HG03066 (cell line): ENCODE measurements around the gene SEPHS1.

Experiments
- ATAC-seq: cut with Tn5 transposase; IDR thresholded peaks from one replicate; pipeline ENCODE4 v1.9.1; 2021; ENCODE audit warnings: low read depth; ENCODE audit not compliant: unreplicated experiment

Gene SEPHS1

DNA sequence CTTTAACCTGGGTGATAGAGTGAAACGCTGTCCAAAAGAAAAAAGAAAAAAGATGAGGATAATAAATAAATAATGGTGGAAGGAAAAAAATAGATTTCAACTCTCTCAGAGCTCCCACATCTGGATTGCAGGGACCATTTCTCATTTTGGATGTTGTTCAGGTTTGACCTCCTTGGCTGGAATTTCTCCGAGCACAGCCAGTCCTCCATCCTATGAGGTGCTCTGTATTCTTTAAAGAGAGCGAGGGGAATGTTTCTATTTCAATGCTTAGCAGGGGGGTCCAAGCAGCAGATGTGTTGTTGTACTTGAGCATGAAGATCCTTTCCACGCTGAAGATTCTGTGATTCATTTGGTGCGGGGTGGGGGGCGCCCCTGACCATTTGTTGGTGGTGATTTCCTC is 17.7 kb upstream of the SEPHS1 start:
- ATAC-seq: no peak

DNA sequence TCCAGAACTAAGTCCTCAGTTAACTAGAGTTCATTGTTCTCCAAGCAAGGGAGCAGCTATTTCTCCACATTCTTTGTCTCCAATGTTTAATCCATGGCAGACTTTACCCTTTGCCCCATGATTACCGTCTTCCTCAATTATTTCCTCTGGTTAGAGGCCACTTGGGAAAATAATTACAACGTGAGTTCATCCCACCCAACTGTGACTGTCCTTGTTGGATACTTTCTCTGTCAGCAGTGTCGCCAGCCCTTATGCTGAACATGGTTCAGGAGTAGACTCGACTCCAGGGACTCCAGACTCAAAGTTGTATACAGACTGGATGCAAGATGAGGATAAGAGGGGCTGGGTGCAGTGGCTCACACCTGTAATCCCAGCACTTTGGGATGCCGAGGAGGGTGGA is 17.1 kb upstream of the SEPHS1 start:
- no peak for ATAC-seq

DNA sequence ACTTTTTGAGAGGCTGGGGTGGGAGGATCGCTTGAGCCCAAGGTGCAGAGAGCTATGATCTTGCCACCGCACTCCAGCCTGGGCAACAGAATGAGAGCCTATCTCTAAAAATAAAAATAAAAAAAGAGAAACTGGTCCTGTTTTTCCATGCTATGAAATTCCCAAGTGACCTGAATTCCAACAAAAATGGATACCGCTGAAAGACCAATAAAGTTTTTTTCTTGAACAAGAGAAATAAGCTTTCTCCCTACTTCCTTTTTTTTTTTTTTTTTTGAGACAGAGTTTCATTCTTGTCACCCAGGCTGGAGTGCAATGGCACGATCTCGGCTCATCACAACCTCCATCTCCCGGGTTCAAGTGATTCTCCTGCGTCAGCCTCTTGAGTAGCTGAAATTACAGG is 12.5 kb upstream of the SEPHS1 start:
- no peak for ATAC-seq

DNA sequence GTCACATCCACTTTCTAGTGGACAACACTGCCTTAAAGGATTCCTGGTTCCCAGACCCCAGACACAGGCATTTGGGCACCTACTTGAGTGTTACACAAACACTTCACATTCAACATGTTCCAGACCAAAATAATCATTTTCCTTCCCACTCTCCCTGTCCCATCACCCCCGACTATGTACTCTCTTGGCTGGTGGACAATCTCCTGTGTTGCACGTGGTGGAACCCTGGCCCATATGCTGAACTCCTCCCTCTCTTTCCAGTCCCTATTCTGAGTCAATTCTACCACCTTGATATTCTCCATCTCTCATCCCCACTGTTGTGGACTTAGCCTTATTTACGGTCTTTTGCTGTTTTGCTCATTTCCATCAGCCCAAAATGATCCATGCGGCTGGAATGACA is 8.3 kb upstream of the SEPHS1 start:
- ATAC-seq: no peak

DNA sequence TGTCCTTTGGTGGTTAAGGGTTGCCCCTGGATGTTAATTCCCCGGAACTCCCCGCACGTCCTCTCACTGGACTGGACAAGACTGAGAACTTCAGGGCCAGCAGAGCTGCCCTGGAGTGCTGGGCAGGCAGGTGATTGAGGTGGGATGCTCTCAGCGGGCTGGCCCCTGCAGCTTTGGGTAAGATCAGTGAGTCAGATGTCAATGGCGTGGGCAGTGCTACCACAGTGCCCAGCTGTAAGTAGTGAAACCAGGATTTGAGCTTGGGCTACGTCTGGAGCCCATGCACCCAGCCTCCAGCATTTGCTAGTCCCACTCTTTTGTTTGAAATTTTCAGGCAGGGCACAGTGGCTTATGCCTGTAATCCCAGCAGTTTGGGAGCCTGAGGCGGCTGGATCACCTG is 6.7 kb upstream of the SEPHS1 start:
- no peak for ATAC-seq

DNA sequence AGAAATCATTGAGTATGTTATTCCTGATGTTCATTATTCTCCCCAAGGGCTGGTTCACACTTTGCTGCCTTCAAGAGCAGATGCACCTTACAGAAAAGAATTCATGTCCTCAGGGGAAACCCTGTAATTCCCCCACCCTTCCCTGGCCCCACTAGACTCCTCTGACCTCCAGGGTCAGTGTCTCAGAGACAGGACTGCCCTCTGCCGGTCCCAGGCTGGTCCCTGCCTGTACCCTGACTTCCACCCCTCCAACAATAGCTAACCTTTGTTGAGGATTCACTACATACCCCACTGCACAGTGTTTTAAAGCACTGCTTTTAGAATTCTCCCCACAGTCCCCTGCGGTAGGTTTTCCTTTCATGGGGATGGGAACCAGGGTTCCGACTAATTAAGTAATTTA is 4.4 kb upstream of the SEPHS1 start:
- no peak for ATAC-seq

DNA sequence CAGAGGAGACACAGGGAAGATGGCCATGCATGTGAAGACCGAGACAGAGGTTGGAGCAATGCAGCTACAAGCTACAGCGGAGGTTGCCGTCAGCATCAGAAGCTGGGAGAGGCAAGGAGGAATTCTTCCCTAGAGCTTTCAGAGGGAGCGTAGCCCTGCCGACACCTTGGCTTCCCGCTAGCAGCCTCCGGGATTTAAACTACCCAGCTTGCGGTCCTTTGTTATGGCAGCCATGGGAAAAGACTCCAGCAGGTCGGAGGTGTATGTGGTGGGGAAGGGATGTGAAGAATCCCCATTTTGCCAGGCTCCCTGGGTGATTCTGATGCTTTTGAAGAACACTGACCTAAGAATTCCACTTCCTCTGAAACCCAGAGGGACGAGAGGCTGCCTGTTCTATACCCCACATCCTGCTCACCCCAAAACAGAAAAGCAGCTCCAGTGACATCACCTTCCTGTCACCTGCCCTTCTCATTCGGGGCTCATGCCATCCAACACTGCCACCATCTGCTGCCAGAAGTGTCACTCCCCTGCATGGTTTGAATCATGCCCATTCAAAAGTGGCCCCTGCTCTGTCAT is 3.3 kb upstream of the SEPHS1 start:
- ATAC-seq: no peak

DNA sequence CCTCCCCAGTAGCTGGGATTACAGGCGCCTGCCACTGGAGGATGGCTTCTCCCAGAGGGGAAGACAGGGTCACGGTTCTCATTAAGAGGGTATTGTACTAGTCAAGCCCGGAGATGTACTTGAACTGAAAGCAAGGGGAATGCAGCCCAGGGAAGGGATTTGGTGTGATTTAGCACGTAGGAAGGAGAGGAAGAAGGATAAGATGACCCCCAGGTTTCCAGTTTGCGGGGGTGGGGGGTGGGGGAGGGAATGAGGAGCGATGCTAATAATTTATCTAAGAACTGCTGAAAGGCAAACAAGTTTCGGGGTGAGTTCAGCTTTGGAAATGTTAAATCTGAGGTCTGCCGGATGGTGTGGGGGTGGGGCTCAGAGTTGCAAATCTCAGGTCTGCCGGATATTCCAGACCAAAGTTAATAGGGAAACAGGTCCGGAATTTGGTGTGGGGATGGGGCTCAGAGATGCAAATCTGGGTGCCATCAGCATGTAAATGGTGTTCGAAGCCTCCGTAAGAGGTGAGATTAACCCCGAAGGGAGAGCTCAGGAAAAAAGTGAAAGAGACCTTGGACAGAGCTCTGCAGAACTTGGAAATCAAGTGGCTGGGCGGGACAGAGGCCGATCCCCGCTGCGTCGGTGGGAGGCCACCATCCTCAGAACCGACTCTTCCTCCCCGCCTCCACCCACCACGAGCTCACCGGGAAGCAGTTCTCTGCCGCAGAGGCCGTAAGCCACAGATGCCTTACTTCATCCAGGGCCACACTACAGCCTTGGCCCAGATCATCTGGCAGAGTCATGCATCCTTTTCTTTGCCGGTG is 1.6 kb upstream of the SEPHS1 start:
- no peak for ATAC-seq

DNA sequence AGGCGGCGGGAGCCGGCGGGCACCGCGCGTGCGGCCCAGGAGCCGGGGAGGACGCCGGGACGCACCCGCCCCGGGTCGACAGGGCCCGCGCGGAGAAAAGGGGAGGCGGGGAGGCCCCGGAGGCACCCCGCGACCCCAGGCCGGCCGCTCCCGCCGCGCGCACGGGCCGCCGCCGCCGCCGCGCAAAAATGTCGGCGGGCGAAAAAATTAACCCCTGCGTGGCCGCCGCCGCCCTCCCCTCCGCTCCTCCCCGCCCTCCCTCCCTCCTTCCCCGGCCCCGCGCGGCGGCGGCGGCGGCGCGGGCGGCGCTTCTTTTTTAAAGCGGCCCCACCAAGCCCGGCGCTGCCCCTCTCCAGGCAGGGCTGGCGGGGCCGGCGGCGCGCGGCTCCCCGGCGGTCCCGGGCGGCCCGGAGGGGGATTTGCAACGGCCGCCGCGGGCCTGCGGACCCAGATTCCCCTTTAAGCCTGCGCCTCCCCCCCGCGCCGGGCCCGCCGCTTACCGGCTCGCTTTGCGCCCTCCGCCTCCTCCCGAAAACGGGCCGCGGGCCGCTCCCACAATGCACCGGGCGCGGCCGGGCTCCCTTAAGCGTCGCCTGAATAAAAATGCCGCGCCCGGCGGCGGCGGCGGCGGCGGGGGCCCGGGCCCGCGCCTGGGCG is 465 bp downstream of the SEPHS1 start:
- peak; percentile 43 for ATAC-seq

DNA sequence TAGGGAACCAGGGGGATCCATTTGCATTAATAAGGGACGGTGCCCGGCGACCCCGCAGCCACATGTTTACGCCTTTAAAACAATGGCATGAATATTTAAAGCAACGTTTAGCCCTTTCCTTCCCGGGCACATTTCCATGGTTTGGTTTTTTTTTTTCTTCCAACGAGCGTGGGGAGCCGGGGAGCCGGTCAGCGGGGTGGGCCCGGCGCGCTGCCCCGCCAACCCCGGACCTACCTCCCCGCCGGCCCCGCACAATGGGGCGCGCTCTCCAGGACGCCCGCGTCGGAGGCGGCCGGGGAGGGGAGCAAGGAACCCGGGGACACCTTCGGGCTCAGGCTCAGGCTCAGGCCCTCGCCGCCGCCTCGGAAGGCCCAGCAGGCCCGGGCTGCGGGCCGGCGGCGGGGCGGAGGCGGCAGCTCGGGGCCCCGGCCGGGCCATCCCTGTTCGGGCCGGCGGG is 1.0 kb downstream of the SEPHS1 start:
- peak; percentile 14 for ATAC-seq

DNA sequence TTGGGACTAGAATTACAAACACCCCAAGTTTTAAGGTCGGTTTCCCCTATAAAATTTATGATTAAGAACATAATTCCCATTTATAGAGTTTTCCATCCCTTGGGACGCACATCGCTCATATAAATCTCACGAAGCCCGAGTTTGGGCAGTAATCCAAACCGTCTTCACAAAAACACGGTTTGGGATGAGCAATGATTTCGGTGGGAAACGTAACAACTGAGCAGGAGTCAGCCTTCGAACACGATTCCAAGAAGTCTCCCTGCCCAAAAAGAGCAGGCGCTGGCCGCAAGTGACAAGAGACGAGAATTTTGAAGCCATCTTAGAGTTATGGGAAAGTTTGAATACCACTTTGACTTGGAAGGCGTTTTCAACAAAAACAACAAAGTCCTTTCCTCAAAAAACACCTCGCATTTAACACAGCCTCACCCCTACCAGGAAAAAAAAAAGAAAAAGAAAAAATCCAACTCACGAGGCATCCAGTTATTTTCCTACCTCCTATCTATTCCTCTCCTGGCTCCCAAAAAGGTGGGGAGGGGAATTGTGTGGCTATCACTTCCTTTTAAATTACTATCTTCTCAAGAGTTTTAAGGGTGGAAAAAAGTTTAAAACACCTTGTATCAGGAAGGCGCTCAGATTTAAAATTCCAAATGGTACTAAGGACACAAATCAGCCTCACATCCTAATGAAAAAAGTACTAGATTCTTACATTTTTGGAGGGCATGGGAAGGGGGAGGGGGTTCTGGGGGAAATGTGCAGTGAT is 1.6 kb downstream of the SEPHS1 start:
- ATAC-seq: no peak

DNA sequence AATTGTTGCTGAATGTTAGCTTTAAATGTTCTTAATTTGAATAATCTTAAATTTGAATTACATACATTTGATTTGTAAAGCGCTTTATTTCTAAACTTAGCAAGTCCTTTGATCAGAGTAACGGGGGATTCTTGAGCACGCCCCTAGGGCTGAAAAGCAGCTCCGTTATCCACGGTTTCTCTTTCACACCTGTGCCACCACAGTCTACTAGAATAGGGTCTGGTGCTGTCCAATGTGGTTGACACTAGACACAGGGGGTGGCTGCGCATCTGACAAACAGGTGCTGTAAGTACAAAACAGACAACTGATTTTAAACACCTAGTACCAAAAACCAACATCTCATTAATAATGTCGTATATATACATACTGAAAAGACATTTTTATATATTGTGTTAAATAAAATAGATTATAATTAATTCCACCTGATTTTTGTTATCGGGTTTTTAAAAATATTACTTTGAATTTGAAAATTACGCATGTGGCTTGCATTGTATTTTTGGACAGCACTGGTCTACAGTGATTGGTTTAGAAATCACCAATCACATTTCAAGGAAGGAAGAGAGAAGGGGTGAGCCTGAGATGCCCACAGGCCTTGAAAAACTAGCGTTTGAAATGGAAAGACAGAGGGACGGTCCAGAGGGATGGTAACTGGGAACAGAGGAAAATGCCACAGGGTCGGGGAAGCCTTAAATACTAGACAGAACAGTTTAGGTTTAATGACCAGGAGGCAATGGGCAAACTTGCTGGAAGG is 7.3 kb downstream of the SEPHS1 start:
- ATAC-seq: peak; percentile 91

DNA sequence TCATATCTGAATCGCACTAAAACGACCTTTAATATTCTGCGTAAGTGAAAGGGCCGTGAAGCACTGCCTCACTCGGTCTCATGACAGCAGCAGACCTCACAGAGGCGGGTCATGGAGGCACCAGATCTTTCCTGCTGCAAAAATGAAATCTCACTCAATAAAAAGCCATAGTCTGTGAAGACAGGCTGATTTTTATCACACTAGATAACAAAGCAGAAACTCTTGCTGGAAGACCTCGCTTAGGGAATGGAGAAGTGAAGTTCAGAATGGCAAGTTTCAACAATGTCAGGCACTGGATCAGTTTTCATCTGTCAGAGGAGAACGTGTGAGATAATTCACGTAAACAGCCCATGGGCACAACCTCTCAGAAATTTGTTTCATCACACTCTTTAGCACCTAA is 8.0 kb downstream of the SEPHS1 start:
- ATAC-seq: no peak

DNA sequence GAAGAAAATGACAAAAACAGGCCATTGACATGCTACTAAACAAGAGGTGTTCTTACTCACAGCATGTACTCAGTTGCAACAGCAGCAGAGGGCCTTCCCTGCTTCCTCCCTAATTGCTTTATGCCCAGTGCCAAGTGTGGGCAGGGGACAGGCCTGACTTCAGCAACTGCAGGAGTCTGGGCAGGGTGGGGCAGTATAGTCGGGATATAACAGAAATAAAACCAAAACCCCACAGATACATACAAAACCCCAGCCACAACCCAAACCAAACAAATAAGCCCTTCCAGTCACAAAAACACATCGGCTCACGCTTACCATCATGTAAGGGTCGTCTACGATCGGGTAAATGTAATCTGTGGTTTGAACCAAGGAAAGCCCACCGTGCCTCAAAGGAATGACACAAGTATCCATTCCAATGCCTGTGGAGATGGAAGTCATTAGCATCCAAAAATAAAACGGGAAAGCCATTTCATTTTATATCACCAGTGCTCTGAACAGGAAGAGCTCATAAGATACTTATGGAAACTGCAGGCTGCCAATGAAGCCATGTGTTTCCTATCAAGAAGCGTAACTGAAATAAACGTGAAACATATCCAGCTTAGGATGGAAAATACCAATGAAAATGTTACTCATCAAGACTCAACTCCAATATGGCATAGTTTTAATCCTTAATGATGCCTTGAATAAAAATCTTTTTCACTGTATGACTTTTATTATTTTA is 9.5 kb downstream of the SEPHS1 start:
- ATAC-seq: no peak

DNA sequence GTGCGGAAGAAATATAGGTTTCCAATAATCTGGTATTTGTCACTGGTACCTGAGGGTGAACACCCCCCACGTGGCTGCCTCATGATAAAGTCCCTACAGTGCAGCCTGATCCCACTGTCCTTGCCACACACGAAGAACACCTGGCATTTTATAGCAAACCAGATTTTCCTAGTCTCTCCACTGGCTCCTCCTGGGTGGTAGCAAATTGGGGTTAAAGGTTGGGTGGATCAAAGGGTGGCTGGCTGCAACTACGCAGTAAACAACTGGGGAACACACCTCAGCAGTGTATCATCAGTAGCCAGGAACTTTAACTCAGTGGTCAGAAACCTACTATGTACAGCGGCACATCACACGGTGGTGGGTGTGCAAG is 10.3 kb downstream of the SEPHS1 start:
- ATAC-seq: no peak

DNA sequence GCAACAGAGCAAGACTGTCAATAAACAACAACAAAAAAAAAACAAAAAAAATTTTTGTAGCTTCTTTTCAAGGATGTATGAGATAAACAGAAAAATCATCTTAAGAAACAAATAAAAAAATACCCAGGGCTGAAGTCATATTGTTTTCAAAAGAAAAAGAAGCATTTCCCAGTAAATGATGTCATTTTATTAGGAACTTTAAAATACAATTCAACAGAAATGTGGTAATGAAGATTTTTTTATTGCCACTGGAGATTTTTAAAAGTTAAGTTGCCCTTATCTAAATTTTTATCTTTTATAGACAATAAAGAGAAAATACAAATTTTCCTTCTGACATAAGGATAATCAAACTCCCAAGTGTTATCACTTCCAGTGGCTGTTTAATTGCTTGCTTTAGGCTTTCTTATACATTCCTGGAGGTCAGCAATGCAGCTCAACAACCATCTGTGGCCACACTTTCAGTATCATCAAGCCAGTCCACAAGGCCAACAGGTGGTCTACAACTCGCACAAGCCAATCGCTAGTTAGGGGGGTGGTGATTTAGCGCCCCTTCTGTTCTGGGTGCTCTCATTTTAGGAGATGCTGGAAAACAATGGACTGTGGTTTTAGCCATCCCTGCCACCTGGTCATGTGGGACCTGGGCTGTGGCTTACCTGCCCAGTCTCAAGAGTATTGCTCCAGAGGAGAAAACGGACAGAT is 10.8 kb downstream of the SEPHS1 start:
- ATAC-seq: no peak

DNA sequence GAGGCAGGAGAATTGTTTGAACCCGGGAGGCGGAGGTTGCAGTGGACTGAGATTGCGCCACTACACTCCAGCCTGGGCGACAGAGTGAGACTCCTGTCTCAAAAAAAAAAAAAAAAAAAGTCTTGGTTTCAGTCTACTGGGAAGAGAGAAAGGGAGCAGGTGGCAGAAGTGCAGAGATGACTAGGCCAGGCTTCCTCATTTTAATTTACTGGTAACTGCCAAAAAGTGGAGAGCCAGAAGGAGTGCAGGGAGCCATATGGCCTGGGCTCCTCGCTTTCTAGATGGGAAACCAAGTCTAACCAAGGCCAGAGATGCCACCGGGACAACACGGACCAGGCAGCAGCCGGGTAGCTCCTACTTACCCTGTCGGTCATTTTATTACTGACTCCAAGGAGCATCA is 12.2 kb downstream of the SEPHS1 start:
- ATAC-seq: peak; percentile 50

DNA sequence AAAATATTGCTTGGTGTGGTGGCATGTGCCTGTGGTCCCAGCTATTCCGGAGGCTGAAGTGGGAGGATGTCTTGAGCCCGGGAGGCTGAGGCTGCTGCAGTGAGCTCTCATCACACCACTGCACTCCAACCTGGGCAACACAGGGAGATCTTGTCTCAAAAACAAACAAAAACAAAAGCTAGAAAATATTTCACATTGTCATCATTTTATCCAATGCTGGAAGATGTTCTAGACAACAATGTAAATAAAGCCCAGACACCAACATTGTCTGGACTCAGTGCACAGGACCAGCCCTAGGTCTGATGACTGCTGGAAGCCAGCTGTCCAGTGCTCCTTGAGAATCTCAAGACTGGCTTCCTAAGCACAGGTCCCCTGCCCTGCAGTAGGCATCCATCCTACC is 13.5 kb downstream of the SEPHS1 start:
- no peak for ATAC-seq

DNA sequence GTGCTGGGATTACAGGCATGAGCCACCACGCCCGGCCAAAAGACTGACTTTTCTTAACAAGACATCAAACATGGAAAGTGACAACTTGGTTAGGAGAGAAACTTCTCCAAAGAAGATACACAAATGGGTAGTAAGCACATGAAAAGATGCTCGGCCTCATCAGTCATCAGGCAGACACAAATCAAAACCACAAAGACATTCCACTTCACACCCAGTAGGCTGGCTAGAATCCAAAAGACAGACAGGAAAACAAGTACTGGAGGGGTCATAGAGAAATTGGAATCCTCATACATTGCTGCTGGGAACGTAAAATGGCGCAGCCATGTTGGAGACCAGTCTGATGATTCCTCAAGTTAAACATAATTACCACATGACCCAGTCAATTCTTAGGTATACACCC is 16.4 kb downstream of the SEPHS1 start:
- ATAC-seq: no peak
